Dedifferentiated amniotic fluid mesenchymal stem cell (primary cell): Measurements from ENCODE around the gene SRCIN1.

Experiments used
- DNase-seq: peaks from one replicate; pipeline ENCODE4 v3.0.0-alpha.2; 2016; ENCODE audit errors: extremely low spot score

Gene SRCIN1

GRCh38 chr17:38564254-38564837, 41.4 kb downstream of the SRCIN1 start:
- no peak for DNase-seq

- DNase-seq = no peak
Observed at GRCh38 chr17:38563362-38564253, 42.1 kb downstream of the SRCIN1 start.

DNA sequence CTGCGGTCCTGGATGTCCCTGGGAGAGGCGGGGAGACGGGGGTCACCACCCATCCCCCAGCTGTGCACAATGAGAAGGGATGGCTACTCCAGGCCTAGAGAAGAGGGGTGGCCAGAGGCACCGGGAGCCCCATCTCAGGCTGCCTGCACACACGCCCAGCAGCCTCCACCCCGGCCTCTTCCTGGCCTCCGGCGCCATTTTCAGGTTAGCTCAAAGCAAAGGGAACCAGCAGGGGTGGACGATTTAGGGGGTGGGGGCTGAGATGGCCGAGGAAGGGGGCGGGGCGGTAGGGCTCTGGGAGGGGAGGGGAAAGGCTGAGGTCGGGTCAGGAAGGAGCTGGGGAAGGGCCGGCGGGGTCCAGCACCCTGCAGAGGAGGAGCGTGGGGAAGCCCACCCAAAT, 42.8 kb downstream of the SRCIN1 start:
- DNase-seq = no peak

DNA sequence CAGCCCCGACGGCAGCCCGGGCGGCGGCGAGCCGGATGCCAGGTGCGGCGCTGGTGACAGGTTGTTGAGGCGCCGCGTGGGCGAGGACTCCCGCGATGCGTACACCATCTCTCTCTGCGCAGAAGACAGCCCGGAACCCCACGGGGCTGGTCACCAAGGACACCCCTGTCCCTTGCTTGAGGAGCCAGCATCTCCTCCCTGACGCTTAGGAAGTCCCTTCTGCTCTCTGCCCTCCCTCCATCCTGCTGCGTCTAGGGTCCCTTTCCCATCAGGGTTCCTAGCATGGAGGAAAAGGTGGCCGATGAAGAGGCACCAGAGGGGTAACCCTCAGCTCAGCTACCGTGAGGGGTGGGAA, 43.6 kb downstream of the SRCIN1 start:
- DNase-seq = no peak

DNA sequence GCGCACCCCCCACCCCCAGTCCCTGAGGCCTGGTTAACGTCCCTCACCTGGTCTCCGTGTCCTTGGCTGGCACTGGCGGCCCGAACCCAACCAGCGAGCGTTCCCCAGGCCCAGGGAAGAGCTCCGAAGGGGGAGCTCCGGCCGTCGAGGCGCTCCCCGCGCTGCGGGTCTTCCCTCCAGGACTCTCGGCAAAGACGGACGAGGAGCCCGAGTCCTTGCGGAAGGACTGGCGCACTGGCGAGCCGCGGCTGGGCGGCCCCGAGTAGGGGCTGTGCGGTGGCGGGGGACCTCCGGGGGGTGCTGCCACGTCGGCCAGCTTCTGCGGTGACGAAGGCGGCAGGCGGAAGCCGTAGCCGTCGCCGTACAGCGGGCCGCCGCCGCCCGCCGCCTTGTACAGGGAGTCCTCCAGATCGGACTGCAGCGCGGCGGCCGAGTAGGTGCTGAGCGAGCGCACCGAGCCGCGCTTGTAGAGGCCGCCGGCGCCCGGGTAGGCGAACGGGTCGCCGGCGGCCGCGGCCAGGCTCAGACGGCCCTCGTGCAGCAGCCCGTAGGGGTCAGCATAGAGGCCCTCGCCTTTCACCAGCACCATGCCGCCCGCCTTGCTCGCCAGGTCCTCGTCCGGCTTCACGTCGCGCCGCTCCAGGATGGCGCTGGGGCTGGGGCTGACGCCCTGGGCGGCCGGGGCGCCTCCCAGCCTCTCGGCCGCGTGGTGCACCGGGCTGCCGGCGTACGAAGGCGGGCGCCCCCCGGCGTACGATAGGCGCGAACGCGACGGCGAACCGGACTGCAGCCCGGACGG, 44.1 kb downstream of the SRCIN1 start:
- DNase-seq = no peak

DNA sequence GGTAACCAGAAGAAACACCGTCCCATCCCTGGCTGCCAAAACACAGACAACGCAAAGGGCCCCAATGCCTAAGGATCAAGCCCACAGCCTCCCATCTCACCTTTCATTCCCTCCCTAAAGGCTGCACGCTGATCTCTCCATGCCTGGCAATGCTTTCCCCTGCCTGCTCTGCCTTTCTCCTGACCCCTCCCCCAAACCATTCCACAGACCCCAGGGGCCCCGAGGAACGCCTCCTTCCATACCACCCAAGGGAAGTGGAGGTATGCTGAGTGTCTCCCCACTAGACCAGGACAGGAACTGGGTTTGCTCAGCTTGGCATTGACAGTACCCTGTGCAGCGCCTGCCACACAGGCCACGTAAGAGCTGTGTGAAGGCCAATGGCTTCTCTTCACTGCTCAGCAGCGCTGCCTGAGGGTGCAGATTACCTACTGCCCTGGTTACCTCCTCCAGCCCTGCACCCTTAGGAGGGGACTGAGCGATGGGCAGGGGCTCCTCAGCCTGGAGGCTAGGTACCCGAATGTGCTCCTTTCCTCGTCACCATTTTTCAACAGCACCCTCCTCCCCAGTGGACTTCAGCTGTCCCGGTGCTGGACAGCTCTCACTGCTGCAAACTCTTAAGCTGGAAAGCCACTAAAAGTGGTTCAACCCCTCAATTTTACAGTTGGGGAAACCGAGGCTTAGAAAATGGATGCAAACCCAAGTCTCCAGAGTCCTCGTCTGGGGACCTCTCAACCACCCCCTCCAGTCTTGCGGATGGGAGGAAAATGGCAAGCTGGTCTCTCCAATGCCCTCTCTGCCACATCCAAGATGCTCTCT, 45.0 kb downstream of the SRCIN1 start:
- DNase-seq = peak; percentile 26

DNA sequence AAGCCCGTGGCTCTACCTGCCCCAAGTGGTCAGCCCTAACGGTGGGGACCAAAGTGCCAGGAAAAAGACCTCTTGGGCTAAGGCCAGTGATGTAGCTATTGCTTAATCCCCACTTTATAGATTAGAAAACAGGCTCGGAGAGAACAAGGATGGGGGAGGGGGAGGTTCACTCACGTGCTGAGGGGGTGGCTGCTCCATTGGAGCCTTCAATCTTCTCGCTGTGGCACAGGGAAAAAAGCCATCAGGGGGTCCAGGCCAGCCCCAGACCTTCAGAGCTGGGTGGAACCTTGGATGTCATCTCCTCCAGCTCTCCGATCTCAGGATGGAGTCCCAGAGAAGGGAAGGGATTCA, 45.9 kb downstream of the SRCIN1 start:
- no peak for DNase-seq

DNA sequence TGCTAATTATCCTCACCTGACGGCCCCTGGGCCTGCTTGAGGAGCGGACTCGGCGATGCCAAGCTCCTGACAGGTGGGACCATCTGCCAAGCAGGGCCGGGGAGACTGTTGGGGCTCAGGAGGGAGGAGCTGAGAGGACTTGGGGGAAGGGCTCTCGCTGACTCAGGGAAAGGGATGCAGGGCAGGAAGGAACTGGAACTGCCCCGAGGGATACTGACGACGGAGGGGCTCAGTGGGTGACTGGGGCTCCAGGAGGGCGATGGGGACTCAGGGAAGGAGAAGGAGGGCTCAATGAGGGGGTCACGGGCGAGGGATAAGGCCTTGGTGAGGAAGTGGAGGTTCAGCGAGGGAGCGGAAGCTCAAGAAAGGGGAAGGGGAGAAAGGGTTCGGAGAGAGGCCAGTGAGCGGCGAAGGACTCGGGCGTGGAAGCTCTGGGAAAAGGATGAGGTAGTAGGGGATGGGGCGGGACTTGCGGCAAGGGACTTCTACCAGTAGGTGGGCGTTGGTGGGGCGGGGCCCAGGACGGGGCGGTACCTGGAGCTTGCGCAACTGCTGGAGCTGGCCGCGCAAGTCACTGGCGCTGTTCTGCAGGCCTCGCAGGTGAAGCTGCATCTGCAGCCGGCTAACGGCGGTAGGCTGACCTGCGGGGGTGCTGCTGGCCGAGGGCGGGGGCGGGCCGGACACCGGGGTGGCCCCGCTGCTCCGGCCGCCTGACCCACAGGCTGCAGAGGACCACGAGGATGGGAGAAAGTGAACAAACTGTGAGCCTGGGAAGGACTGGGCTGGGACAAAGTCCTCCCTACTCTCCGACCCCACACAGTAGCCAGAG, 46.5 kb downstream of the SRCIN1 start:
- no peak for DNase-seq

GRCh38 chr17:38558728-38559050, 47.1 kb downstream of the SRCIN1 start:
- no peak for DNase-seq

- peak; percentile 89 for DNase-seq
Observed at GRCh38 chr17:38557836-38558727, 47.7 kb downstream of the SRCIN1 start.

DNA sequence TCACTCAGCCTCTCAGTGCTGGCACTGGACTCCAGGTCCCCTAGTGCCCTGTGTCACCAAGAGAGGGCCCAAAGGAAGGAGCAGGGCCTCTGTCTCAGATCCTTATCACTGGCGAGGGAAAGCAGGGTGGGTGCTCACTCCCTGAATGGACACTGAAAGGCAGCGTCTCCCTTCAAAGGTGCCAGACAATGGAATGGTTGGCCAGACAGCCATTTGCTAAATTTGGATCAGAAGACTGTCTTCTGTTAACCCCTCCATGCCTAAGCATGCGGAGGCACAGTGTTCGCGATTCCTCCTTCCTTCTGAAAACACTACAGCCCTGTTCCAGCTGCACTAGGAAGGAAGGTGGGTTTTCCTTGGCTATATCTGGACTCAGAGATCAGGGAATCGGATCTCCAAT, 48.4 kb downstream of the SRCIN1 start:
- DNase-seq = no peak

- no peak for DNase-seq
Observed at GRCh38 chr17:38556239-38556638, 49.5 kb downstream of the SRCIN1 start.

DNA sequence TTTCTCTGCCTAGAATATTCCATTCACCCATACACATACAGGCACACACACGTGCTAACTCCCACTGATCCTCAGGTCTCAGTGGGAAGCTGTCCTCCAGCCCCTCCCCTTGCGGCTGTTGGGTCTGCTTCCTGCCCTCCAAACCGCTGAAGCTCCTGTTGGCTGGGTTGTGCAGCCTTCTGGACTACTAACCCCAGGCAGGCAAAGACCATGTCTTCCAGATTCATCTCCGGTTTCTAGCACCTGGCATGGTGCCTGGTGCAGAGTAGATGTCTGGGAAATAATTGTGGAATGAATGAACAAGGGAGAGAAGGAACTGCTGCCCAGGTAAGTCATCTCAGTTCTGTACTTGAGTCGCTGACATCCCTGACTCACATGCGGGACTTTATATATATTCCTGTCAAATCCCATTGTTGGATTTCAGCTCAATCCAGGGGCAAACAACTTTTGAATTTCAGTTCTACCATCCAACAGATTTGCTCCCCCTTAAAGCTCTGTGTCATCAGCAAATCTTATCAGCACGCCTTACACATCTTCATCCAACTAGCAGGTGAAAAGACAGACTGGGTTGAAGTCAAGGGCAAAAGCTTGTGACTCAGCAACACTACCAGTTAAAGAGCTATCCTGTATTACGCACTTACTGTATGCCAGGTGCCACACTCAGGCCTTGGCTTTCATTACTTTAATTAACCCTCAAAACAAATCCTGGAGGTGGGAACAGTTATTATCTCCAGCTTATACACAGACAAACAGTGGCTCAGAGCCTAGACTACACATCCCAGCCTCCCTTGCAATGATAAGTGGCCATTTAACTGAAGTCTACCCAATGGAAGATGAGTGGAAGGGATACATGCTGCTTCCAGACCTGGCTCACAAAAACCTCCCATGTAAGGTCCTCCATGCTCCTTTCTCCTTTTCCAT, 51.1 kb downstream of the SRCIN1 start:
- no peak for DNase-seq

DNA sequence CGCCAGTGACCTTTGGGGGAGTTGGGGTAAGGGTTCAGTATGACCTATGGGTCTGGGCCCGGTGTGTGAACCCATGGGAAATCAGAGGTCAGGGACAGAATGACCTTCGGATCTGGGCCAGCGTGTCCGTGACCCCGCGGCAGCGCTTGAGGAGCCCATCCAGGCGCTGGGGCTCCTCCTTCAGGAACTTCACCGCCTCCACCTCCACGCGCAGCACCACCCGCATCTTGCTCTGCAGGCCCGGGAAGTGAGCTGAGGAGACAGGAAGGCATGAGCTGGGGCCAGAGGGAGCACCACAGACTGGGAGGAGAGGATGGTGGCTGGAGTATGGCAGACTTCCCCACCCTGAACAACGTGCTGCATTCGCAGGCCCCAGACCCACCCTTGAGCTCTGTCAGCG, 53.4 kb downstream of the SRCIN1 start:
- DNase-seq = no peak

DNA sequence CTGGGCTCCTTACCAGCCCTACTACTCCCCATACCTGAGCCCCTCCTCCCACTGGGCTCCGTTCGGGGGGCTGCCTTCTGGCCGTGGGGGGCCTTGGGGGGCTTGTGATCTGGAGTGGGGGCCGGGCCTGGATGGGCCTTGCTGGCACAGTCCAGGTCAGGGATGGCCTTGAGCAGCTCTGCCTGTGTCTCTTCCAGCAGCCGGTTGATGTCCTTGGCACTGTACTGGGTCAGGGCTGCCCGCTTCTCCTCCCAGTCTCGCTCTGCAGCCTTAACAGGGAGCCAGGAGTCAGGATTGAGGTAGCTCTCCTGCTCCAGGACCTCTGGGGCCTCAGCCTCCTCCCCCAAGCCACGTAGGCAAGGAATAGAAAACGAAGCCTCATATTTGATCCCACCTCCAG, 54.6 kb downstream of the SRCIN1 start:
- DNase-seq = no peak

DNA sequence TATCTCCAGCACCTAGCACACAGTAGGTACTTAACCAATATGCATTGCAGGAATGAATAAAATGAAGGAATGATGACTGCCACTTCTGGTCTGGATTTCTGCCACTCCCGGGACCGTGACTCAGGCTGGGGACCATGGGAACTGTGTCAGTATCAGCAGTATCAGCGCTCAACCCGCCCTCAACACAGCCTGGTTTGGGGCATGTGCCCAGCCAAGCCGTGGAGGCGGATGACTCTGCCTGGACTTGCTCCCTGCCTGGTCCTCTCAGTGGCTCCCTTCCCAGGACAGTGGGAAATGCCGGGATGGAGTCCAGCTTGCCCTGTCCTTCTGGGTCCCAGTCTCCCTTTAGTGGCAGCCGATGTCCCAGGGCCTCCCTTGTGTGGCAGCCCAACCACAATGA, 55.1 kb downstream of the SRCIN1 start:
- DNase-seq = no peak

DNA sequence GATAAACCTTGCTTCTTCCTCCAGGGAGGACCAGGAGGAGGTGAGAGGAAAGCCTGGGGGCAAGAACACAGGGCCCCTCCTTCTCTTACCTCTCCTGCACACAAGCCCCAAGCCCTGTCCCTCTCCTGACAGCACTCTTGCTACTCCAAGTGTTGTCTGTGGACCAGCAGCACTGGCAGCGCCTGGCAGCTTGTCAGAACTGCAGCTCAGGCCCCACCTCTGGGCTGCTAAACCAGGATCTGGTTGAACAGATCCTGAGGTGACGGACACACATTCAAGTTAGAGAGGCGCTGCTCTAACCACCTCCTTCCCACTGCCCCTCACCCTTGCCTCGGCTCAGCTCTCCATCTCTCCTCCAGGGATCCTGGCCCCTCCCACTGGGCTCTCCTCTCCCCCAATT, 56.5 kb downstream of the SRCIN1 start:
- DNase-seq = no peak

DNA sequence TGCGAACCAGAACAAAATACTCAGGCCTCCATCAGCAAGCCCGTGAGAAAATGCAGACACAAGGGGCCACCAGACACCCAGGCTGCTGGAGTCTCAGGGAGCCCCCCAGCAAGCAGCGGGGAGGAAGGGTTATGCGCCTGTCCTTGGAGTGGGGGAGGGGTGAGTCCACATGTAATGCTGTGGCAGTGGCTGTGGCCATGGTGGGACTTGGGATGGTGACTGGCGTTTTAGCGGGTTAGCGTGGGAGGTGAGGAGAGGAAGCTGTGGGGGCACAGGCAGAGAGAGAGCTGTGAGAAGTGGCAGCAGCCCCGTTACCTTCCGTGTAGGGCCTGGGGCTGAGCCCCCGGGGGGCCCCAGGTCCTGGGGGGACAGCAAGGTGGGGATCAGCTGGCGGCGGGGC, 58.3 kb downstream of the SRCIN1 start:
- DNase-seq = no peak

GRCh38 chr17:38546396-38546795, 59.4 kb downstream of the SRCIN1 start:
- no peak for DNase-seq
